H1 (cell line): Measurements from ENCODE around the gene CLIC1. TPM values are rescaled to one million over a fixed set of nuclear protein-coding genes. Genes with fewer than 3 reads are reported as not detected.

ENCODE experiments used
- CTCF ChIA-PET: fragments of 300-600 bp; sonication (Branson Sonifier 250); formaldehyde crosslinking; loops from one replicate; lab custom pipeline; 2021; ENCODE audit not compliant: partially characterized antibody; lab: Charles Lee
- POLR2A ChIA-PET: fragments of 300-600 bp; sonication (Branson Sonifier 250); formaldehyde crosslinking; loops from one replicate; lab custom pipeline; 2021; ENCODE audit warnings: inconsistent platforms; ENCODE audit not compliant: partially characterized antibody; lab: Charles Lee
- DNase-seq, 2 experiments: peaks; one replicate each; pipeline versions ENCODE4 v3.0.0 to v3.0.0-alpha.2; 2010 to 2022; ENCODE audit warnings: low spot score in 2 of 2, low read depth in 1 of 2, mixed read lengths in 1 of 2
- FAIRE-seq: peaks from 2 replicates; lab custom pipeline; 2011; peaks lifted over from hg19 to GRCh38; lab: Jason Lieb, UNC
- H2AFZ ChIP-seq: 2 replicates; pipeline ENCODE4 v1.8.1; 2012; ENCODE audit warnings: low read length, inconsistent platforms
- H2AK5ac ChIP-seq: 2 replicates; pipeline ENCODE4 v1.6.1; 2013; ENCODE audit warnings: low read depth, low read length
- H2BK120ac ChIP-seq: replicated peaks from 2 replicates; pipeline ENCODE3; 2013; ENCODE audit warnings: low read depth, low read length, inconsistent platforms
- H2BK12ac ChIP-seq: 2 replicates; pipeline ENCODE4 v1.6.1; 2013; ENCODE audit warnings: low read depth, low read length
- H2BK15ac ChIP-seq: 2 replicates; pipeline ENCODE4 v1.6.1; 2013; ENCODE audit warnings: low read length
- H2BK20ac ChIP-seq: 2 replicates; pipeline ENCODE4 v1.6.1; 2013; ENCODE audit warnings: low read length
- H2BK5ac ChIP-seq: 2 replicates; pipeline ENCODE4 v1.6.1; 2013; ENCODE audit warnings: low read depth, low read length
- H3K14ac ChIP-seq: 2 replicates; pipeline ENCODE4 v1.6.1; 2013; ENCODE audit warnings: inconsistent platforms; ENCODE audit not compliant: insufficient read length
- H3K18ac ChIP-seq: 2 replicates; pipeline ENCODE4 v1.6.1; 2013; ENCODE audit warnings: low read length; ENCODE audit errors: extremely low read depth
- H3K23ac ChIP-seq: 2 replicates; pipeline ENCODE4 v1.6.1; 2013; ENCODE audit warnings: inconsistent platforms; ENCODE audit not compliant: insufficient read length
- H3K23me2 ChIP-seq: 2 replicates; pipeline ENCODE4 v1.6.1; 2013; ENCODE audit warnings: low read depth, low read length
- H3K27ac ChIP-seq: 2 replicates; pipeline ENCODE4 v1.6.1; 2011; ENCODE audit warnings: low read depth, low read length, inconsistent platforms
- H3K27me3 ChIP-seq, 4 experiments: replicated peaks in 1 of 4; 1 replicate in 1 of 4; 2 replicates in 3 of 4; pipeline versions ENCODE4 v1.6.1 to v1.8.1; 2011 to 2013; ENCODE audit warnings: low read length in 3 of 4, mild to moderate bottlenecking in 3 of 4, inconsistent platforms in 2 of 4, mixed read lengths in 2 of 4, moderate library complexity in 1 of 4; ENCODE audit not compliant: control insufficient read depth in 3 of 4, insufficient read depth in 3 of 4; ENCODE audit errors: extremely low read depth in 1 of 4
- H3K36me3 ChIP-seq, 4 experiments: 2 replicates each; pipeline versions ENCODE4 v1.6.1 to v1.8.1; 2011 to 2013; ENCODE audit warnings: mild to moderate bottlenecking in 4 of 4, low read length in 3 of 4, moderate library complexity in 2 of 4, control low read depth in 1 of 4, inconsistent platforms in 1 of 4; ENCODE audit not compliant: insufficient read depth in 4 of 4, control insufficient read depth in 2 of 4
- H3K4ac ChIP-seq: replicated peaks from 2 replicates; pipeline ENCODE3; 2013; ENCODE audit warnings: low read length, low read depth, mixed read lengths, inconsistent platforms; ENCODE audit not compliant: insufficient read length
- H3K4me1 ChIP-seq, 4 experiments: replicated peaks in 1 of 4; 1 replicate in 1 of 4; 2 replicates in 3 of 4; pipeline versions ENCODE4 v1.6.1 to v1.8.1; 2011 to 2013; ENCODE audit warnings: low read length in 3 of 4, inconsistent platforms in 2 of 4, mixed read lengths in 1 of 4; ENCODE audit not compliant: insufficient read depth in 4 of 4, control insufficient read depth in 3 of 4
- H3K4me2 ChIP-seq, 2 experiments: 2 replicates each; pipeline versions ENCODE4 v1.6.1 to v1.8.1; 2011 to 2013; ENCODE audit warnings: low read depth in 2 of 2, low read length in 2 of 2, control low read depth in 1 of 2, inconsistent platforms in 1 of 2, mild to moderate bottlenecking in 1 of 2; ENCODE audit not compliant: insufficient read depth in 1 of 2
- H3K4me3 ChIP-seq, 4 experiments: fragments of 200-600, 300-600 bp in 1 of 4; sonication (generic), shearing (Covaris generic), sonication (Bioruptor Twin) in 1 of 4; 2 replicates each; pipeline versions ENCODE4 v1.5.1 to v1.8.1; 2011 to 2016; ENCODE audit warnings: low read length in 4 of 4, low read depth in 3 of 4, control low read depth in 2 of 4, inconsistent platforms in 2 of 4, mild to moderate bottlenecking in 2 of 4, mixed read lengths in 1 of 4, moderate library complexity in 1 of 4; ENCODE audit not compliant: insufficient read depth in 2 of 4; ENCODE audit errors: extremely low read depth in 1 of 4
- H3K56ac ChIP-seq: replicated peaks from 2 replicates; pipeline ENCODE3; 2013; ENCODE audit warnings: low read depth, mild to moderate bottlenecking, mixed read lengths, low read length, inconsistent platforms; ENCODE audit not compliant: insufficient read length
- H3K79me1 ChIP-seq: 2 replicates; pipeline ENCODE4 v1.6.1; 2013; ENCODE audit warnings: low read depth, low read length, control low read depth
- H3K79me2 ChIP-seq, 2 experiments: 2 replicates each; pipeline versions ENCODE4 v1.6.1 to v1.8.1; 2012 to 2013; ENCODE audit warnings: low read length in 2 of 2, mild to moderate bottlenecking in 2 of 2, inconsistent platforms in 1 of 2; ENCODE audit not compliant: insufficient read depth in 2 of 2, control insufficient read depth in 1 of 2
- H3K9ac ChIP-seq, 4 experiments: replicated peaks in 1 of 4; 1 replicate in 1 of 4; 2 replicates in 3 of 4; pipeline versions ENCODE4 v1.6.1 to v1.8.1; 2011 to 2013; ENCODE audit warnings: low read depth in 3 of 4, low read length in 3 of 4, control low read depth in 2 of 4, mild to moderate bottlenecking in 2 of 4, moderate library complexity in 2 of 4, inconsistent platforms in 1 of 4; ENCODE audit errors: extremely low read depth in 1 of 4
- H3K9me3 ChIP-seq, 2 experiments: 2 replicates each; pipeline versions ENCODE4 v1.6.1 to v1.8.1; 2012 to 2013; ENCODE audit warnings: mild to moderate bottlenecking in 2 of 2, moderate library complexity in 2 of 2, control low read depth in 1 of 2, inconsistent platforms in 1 of 2, low read depth in 1 of 2, low read length in 1 of 2, mixed read lengths in 1 of 2; ENCODE audit not compliant: insufficient read depth in 2 of 2
- H4K20me1 ChIP-seq, 2 experiments: replicated peaks in 1 of 2; 2 replicates each; pipeline versions ENCODE3 to v1.8.1; 2011 to 2013; ENCODE audit warnings: inconsistent platforms in 2 of 2, low read length in 2 of 2, mild to moderate bottlenecking in 1 of 2; ENCODE audit not compliant: insufficient read depth in 2 of 2, control insufficient read depth in 1 of 2
- H4K5ac ChIP-seq: 2 replicates; pipeline ENCODE4 v1.6.1; 2013; ENCODE audit warnings: low read length, low read depth, mixed read lengths, inconsistent platforms; ENCODE audit not compliant: insufficient read length
- H4K8ac ChIP-seq: 2 replicates; pipeline ENCODE4 v1.8.0; 2013; ENCODE audit warnings: mild to moderate bottlenecking, moderate library complexity, low read length, inconsistent platforms; ENCODE audit not compliant: insufficient read depth; ENCODE audit errors: extremely low read depth
- H4K91ac ChIP-seq: replicated peaks from 2 replicates; pipeline ENCODE3; 2013; ENCODE audit warnings: low read length, mixed read lengths, inconsistent platforms; ENCODE audit not compliant: insufficient read length
- EGR1 ChIP-seq: IDR thresholded peaks from 2 replicates; pipeline ENCODE4 v1.6.1; 2011; ENCODE audit warnings: low read depth, low read length, borderline replicate concordance
- KDM5A ChIP-seq: fragments of 200-600 bp; IDR thresholded peaks from 2 replicates; pipeline ENCODE4 v1.7.1; 2012; ENCODE audit warnings: mild to moderate bottlenecking, low read length, inconsistent platforms, mixed read lengths
- RBBP5 ChIP-seq: IDR thresholded peaks from 2 replicates; pipeline ENCODE4 v1.7.1; 2012; ENCODE audit warnings: low read depth, mild to moderate bottlenecking, inconsistent platforms, low read length, moderate library complexity, borderline replicate concordance
- RNF2 ChIP-seq: fragments of 200-900, 300-1000 bp; sonication (generic); IDR thresholded peaks from 2 replicates; pipeline ENCODE4 v1.7.1; 2016; ENCODE audit warnings: borderline replicate concordance, low read depth, mild to moderate bottlenecking, antibody characterized with exemption, low read length; ENCODE audit not compliant: poor library complexity, severe bottlenecking; ENCODE audit errors: missing control alignments
- SP4 ChIP-seq: IDR thresholded peaks from 2 replicates; pipeline ENCODE4 v1.6.1; 2012; ENCODE audit warnings: low read length, inconsistent platforms
- WGBS, 2 experiments: shearing (Covaris generic) in 1 of 2; methylation state at CpG; one replicate each; pipeline versions ENCODE4 v1.1.6 to v1.1.7; 2013 to 2015; ENCODE audit warnings: low lambda C conversion rate in 2 of 2, mixed read lengths in 2 of 2, inconsistent platforms in 1 of 2, low coverage in 1 of 2, missing lambda C conversion rate in 1 of 2; ENCODE audit not compliant: insufficient replicate concordance in 2 of 2, insufficient coverage in 1 of 2, insufficient read length in 1 of 2; ENCODE audit errors: extremely low coverage in 1 of 2, missing lambda C conversion rate in 1 of 2; 5-methylcytosine and 5-hydroxymethylcytosine counted together
- polyA plus RNA-seq, 7 experiments: library from polyadenylated mRNA; depleted of rRNA in 3 of 7; stranded (reverse) in 5 of 7; unstranded in 2 of 7; fragments of >200 nt in 5 of 7; fragments of 200-250 nt in 2 of 7; gene quantifications; 1 replicate in 5 of 7; 2 replicates in 1 of 7; 4 replicates in 1 of 7; pipeline versions ENCODE4 v1.2.1 to v1.2.3, GENCODE V29; 2011 to 2013; ENCODE audit warnings: missing spikeins in 2 of 7, mixed read lengths in 2 of 7
- total RNA-seq: library from RNA; stranded (reverse); fragmentation: NEBNext Ultra II Directional; extraction: Animal tissue kit (Norgen Biotek cat#: 25700); gene quantifications from 2 replicates; pipeline ENCODE4 v1.2.1, GENCODE V29; 2021

Gene CLIC1
- total and polyA plus RNA-seq, 2 of the 8 experiments (the other 6 are each of a cell fraction or from before 2014, with no cell fraction given): 250 to 277 TPM

- Histone ChIP-seq H3K4me2 (peak overlapping the region in 1 of 2 experiments; percentile 52; a peak in 2 of 4 replicates), H2BK120ac (no peak overlapping the region), H4K8ac (no peak overlapping the region), H4K5ac (no peak overlapping the region), H3K4me3 (peak overlapping the region in 1 of 4 experiments; percentile 15; a peak in 1 of 8 replicates), H2BK20ac (no peak overlapping the region), H2AFZ (peak overlapping the region; percentile 67; the same call in 1 of the 2 replicates), H3K56ac (no peak overlapping the region), H3K27me3 (no peaks in the 10 kb centered on the region; a peak in 1 of 7 replicates), H3K27ac (0 out of 2 replicates have a peak overlapping the region, but pooled peaks have one; percentile 0), H2AK5ac (no peak overlapping the region), H3K23ac (no peak overlapping the region), H3K14ac (no peak overlapping the region), H2BK5ac (peak overlapping the region; percentile 55), H4K20me1 (no peaks in the 10 kb centered on the region), H3K9me3 (no peaks in the 10 kb centered on the region), H2BK15ac (no peak overlapping the region), H3K79me1 (no peaks in the 10 kb centered on the region), H3K36me3 (no peaks in the 10 kb centered on the region), H3K4me1 (peaks cover 11 to 24% (median 22%) of the 10 kb centered on the region in 4 experiments), H3K79me2 (no peaks in the 10 kb centered on the region), H4K91ac (no peak overlapping the region), H3K18ac (peak overlapping the region; percentile 62; the same call in 1 of the 2 replicates), H2BK12ac (peak overlapping the region; percentile 86; the same call in 1 of the 2 replicates), H3K23me2 (peaks cover 3% of the 10 kb centered on the region; the same call in 1 of the 2 replicates), H3K9ac (no peak overlapping the region), H3K4ac (no peak overlapping the region)
- 81% methylated on average over 3 of the region's 4 CpGs; no CpG with 5 or more reads in 1 of the 2 experiments for WGBS, 2 experiments
- FAIRE-seq (no peak), DNase-seq (no peak)
- ChIA-PET POLR2A (interaction anchor here (0.5 to 4.7 kb wide), 14 partner anchors 10 to 114 kb away, joined by 3 to 36 read pairs (median 6); partner anchors contain the start of genes ABHD16A, CSNK2B, DDAH2 and GPANK1), CTCF (interaction anchor here (1.0 to 5.7 kb wide), 9 partner anchors 11 to 94 kb away, joined by 3 to 39 read pairs (median 6); partner anchors contain the start of genes DDAH2 and MPIG6B)
- TF ChIP-seq KDM5A (no peak), EGR1 (no peak), SP4 (no peak), RBBP5 (no peak), RNF2 (no peak)
Measured at GRCh38 chr6:31713465-31713864, 22.9 kb downstream of the CLIC1 start.
